PFSK-1 (cell line): Measurements from ENCODE around the gene IL17C.

ENCODE experiments used
- POLR2AphosphoS5 ChIP-seq: IDR thresholded peaks from 2 replicates; pipeline ENCODE4 v1.6.1; 2012; ENCODE audit warnings: low read depth, mild to moderate bottlenecking, control low read depth, low read length, moderate library complexity
- REST ChIP-seq, 2 experiments: IDR thresholded peaks; 2 replicates each; pipeline versions ENCODE4 v1.6.1 to v1.8.0; 2011 to 2012; ENCODE audit warnings: low read depth in 2 of 2, low read length in 2 of 2, control low read depth in 1 of 2, inconsistent platforms in 1 of 2, mild to moderate bottlenecking in 1 of 2, moderate library complexity in 1 of 2; ENCODE audit not compliant: insufficient read depth in 1 of 2
- SIN3A ChIP-seq: IDR thresholded peaks from 2 replicates; pipeline ENCODE4 v1.6.1; 2012; ENCODE audit warnings: mild to moderate bottlenecking, low read length, moderate library complexity, borderline replicate concordance; ENCODE audit not compliant: insufficient read depth
- TAF1 ChIP-seq: IDR thresholded peaks from 2 replicates; pipeline ENCODE4 v1.6.1; 2012; ENCODE audit warnings: low read length, control low read depth, borderline replicate concordance; ENCODE audit not compliant: insufficient read depth

- no peak for TF ChIP-seq POLR2AphosphoS5
- TF ChIP-seq TAF1: no peak
- no peak for TF ChIP-seq REST (IDR thresholded peaks at IDR 0.05; ENCODE audit: insufficient read depth in 1 of 2, low read depth in 2 of 2, low read length in 2 of 2)
- TF ChIP-seq SIN3A: no peak
These were observed 43.3 kb upstream of the IL17C start for GRCh38 chr16:88595101-88595500.
